Mucosa of descending colon (tissue), 3 donors: ENCODE data around the gene TTYH2. TPM values are rescaled to one million over a fixed set of nuclear protein-coding genes. Genes with fewer than 3 reads are reported as not detected.

Source experiments
- ATAC-seq: fragments of 200-7000 bp; cut with Tn5 transposase; one replicate; pipeline ENCODE4 v1.9.1; 2020; ENCODE audit warnings: mild to moderate bottlenecking, moderate library complexity
- DNase-seq, 3 donors: peaks; one replicate each; pipeline ENCODE4 v3.0.0-alpha.2; 2020
- H3K36me3 ChIP-seq: fragments of 200-600 bp; one replicate; pipeline ENCODE4 v1.8.0; 2021; ENCODE audit warnings: low read depth, mild to moderate bottlenecking
- H3K4me1 ChIP-seq: fragments of 200-600 bp; one replicate; pipeline ENCODE4 v1.8.0; 2021; ENCODE audit warnings: low read depth, mild to moderate bottlenecking
- H3K4me3 ChIP-seq: fragments of 200-600 bp; one replicate; pipeline ENCODE4 v1.8.0; 2021; ENCODE audit warnings: mild to moderate bottlenecking
- H3K9me3 ChIP-seq: fragments of 200-600 bp; one replicate; pipeline ENCODE4 v1.8.0; 2021; ENCODE audit warnings: mild to moderate bottlenecking
- CTCF ChIP-seq: fragments of 200-600 bp; IDR thresholded peaks from one replicate; pipeline ENCODE4 v1.8.0; 2022; ENCODE audit warnings: antibody characterized with exemption, mild to moderate bottlenecking
- intact Hi-C, 2 donors: fragments of 100-400 bp; cut with DNase I in 1 of 2; cut with micrococcal nuclease in 1 of 2; formaldehyde crosslinking; loops; one replicate each; pipeline versions ENCODE4 v1.11.0 to v1.11.1; 2022; cut with DNase I, micrococcal nuclease
- total RNA-seq, 3 donors: library from RNA; stranded (reverse); fragmentation: NEBNext Ultra II Directional in 2 of 3; extraction: Animal tissue kit (Norgen Biotek cat#: 25700) in 2 of 3; gene quantifications; one replicate each; pipeline versions ENCODE4 v1.2.1 to v1.2.4, GENCODE V29; 2021 to 2023
- donor health status: DM: no; HTN: no; CAD: no; lungs with moderate emphysema.
- donor health status: DM: no; HTN: no; CAD: no.
- donor health status: DM: no; HTN: yes; CAD: no.

TTYH2 gene
- total RNA-seq, 3 donors from 2014 or later = 2.5 to 9.1 (median 3.1) TPM

GRCh38 chr17:74172700-74173099 lies 40.7 kb upstream of the TTYH2 start:
- no peaks in the 10 kb centered on the region for H3K36me3 ChIP-seq
- no peaks in the 10 kb centered on the region for H3K4me1 ChIP-seq
- intact Hi-C loops = loop anchor here in 1 of 2 donors (10.0 kb wide), 1 partner anchor 738 kb away; no protein-coding TSS in a partner anchor
- no peak for DNase-seq
- no peak overlapping the region for H3K4me3 ChIP-seq
- TF ChIP-seq CTCF = no peak
- H3K9me3 ChIP-seq = no peaks in the 10 kb centered on the region
- ATAC-seq = peak; percentile 67

GRCh38 chr17:74176546-74177001 lies 36.8 kb upstream of the TTYH2 start:
- no peaks in the 10 kb centered on the region for H3K9me3 ChIP-seq
- no peaks in the 10 kb centered on the region for H3K4me1 ChIP-seq
- no peaks in the 10 kb centered on the region for H3K36me3 ChIP-seq
- H3K4me3 ChIP-seq = no peak overlapping the region
- intact Hi-C loops = loop anchor here (5.0 to 10.0 kb wide), 2 partner anchors 742 to 744 kb away; no protein-coding TSS in a partner anchor
- DNase-seq = peak in 2 of 3 donors; percentile 78 to 79
- ATAC-seq = peak; percentile 86
- peak; percentile 58 for TF ChIP-seq CTCF

GRCh38 chr17:74177018-74177450 lies 36.3 kb upstream of the TTYH2 start:
- DNase-seq (no peak), ATAC-seq (no peak)
- H3K9me3 ChIP-seq = no peaks in the 10 kb centered on the region
- no peak for TF ChIP-seq CTCF
- no peaks in the 10 kb centered on the region for H3K36me3 ChIP-seq
- no peaks in the 10 kb centered on the region for H3K4me1 ChIP-seq
- H3K4me3 ChIP-seq = no peak overlapping the region
- intact Hi-C loops = loop anchor here (5.0 to 10.0 kb wide), 2 partner anchors 742 to 745 kb away; no protein-coding TSS in a partner anchor

- intact Hi-C loops = loop anchor here (5.0 to 10.0 kb wide), 2 partner anchors 745 to 747 kb away; no protein-coding TSS in a partner anchor
- no peak for DNase-seq
- TF ChIP-seq CTCF = no peak
- no peaks in the 10 kb centered on the region for H3K4me1 ChIP-seq
- H3K9me3 ChIP-seq = no peaks in the 10 kb centered on the region
- H3K36me3 ChIP-seq = no peaks in the 10 kb centered on the region
- no peak overlapping the region for H3K4me3 ChIP-seq
- ATAC-seq = no peak
Measured at GRCh38 chr17:74179576-74179975, 33.8 kb upstream of the TTYH2 start.

GRCh38 chr17:74180336-74180735 lies 33.0 kb upstream of the TTYH2 start:
- no peaks in the 10 kb centered on the region for H3K36me3 ChIP-seq
- no peak for ATAC-seq
- H3K4me3 ChIP-seq = no peak overlapping the region
- H3K9me3 ChIP-seq = no peaks in the 10 kb centered on the region
- DNase-seq = no peak
- intact Hi-C loops = no loop called here
- H3K4me1 ChIP-seq = no peaks in the 10 kb centered on the region
- TF ChIP-seq CTCF = no peak

GRCh38 chr17:74181341-74181740 lies 32.0 kb upstream of the TTYH2 start:
- TF ChIP-seq CTCF = no peak
- ATAC-seq = no peak
- DNase-seq = no peak
- Histone ChIP-seq H3K9me3 (no peaks in the 10 kb centered on the region), H3K4me1 (no peaks in the 10 kb centered on the region), H3K4me3 (no peak overlapping the region), H3K36me3 (no peaks in the 10 kb centered on the region)
- intact Hi-C loops = no loop called here
